GM08714 (cell line): ENCODE measurements around the gene PAIP2B.

Experiments
- H3K4me3 ChIP-seq: fragments of 200-500 bp; sonication (Bioruptor generic); 2 replicates; pipeline ENCODE4 v1.5.1; 2014; ENCODE audit warnings: mild to moderate bottlenecking, low read length, inconsistent platforms
- ZNF274 ChIP-seq: IDR thresholded peaks from 2 replicates; pipeline ENCODE4 v1.6.1; 2012; ENCODE audit warnings: mild to moderate bottlenecking, low read depth, low read length

The PAIP2B gene

DNA sequence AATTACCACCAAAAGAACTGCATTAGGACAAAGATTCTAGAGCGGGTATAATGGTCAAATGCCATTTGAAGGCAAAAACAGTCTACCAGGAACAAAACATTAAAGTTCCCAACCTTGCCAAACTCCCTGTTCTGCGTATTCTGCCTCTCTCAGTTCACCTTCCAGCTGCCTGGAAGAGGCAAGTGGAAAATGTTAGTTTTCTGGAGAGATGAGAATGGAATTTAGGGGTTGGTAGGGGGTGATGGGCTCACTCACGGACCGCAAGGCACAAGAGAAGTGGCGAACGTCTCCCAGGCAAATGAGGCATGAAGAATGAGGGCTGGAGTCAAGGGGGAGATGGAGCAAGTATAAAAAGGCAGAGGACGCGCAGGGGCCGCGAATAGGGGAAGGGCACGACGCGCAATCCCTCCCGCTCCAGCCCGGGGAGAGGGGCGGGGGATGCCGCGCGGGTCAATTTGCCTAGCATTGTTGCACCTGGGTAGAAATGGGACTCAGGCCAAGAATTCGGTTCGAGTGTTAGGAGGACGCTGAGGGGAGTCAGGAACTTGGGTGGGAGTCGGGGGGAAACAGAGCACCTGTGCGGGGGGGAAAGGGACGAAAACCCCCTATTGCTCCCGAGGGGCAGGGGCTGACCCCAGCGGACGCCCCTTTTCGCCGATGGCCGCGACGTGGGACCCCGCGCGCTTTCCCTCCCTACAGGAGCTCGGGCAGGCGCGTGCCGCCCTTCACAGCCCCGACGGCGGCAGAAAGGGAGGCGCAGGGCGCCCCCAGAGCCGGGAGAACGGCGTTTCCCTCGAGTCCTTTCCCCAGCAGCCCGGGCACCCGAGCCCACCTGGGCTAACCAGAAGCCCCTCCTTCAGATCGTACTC is 573 bp downstream of the PAIP2B start:
- H3K4me3 ChIP-seq, result peak overlapping the region; percentile 73
- no peak for TF ChIP-seq ZNF274

DNA sequence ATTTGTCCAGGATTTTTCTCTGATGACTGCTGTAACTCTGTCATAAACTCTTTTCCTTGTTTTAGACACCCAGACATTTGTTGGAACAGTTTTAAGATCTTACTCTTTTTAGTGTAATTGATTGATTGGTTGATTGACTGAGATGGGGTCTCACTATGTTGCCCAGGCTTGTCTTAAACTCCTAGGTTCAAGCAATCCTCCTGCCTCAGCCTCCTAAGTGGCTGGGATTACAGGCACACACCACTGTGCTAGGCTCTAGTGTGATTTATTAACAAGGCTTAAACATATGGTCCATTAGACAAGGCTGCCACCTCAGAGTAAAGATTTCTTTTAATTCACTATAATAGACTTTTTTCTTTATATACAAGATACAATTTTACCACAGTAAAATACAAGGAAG is 2.0 kb downstream of the PAIP2B start:
- H3K4me3 ChIP-seq, result no peak overlapping the region
- TF ChIP-seq ZNF274, result no peak

DNA sequence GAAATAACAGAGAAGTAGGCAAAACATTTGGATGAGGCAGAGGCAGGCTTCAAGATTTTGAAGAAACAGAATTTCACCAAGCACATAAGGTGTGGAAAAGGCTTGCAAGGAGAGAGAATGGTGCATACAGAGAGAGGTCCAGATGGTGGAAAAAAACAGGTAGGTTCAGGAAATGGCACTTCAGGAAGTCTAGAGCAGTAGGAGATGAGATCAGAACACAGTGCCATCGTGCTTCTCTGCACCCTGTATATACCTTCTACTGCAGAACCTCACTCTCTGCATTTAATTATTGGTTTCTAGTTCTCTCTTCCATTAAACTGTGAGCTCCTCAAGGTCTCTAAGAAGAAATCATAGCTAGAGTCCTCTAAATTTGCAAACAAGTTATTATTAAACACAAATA is 2.4 kb downstream of the PAIP2B start:
- no peak for TF ChIP-seq ZNF274
- H3K4me3 ChIP-seq, result no peak overlapping the region

DNA sequence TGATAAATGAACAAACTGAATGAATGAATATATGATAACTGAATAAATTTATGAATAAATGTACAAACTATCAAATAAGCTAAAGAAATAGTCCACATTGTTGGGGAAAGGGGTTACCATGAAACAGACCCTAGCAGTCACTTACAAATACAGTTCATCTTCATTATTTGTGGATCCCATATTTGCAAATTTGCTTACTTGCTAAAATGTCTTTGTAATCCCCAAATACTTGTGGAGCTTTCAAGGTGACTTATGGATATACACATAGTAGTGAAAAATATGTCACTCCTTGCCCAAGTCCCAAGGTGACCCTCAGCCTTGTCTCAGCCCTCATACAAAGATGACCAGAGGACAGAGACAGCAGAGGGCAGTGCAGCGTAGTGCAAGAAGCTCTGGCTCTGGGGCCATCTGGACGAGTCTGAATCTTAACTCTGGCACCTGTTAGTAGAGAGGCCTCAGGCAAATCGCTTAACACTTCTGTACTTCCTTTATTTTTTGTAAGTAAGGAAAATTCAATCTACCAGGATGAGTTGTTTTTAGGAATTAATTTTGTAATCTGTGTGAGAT is 3.1 kb downstream of the PAIP2B start:
- no peak overlapping the region for H3K4me3 ChIP-seq
- no peak for TF ChIP-seq ZNF274

DNA sequence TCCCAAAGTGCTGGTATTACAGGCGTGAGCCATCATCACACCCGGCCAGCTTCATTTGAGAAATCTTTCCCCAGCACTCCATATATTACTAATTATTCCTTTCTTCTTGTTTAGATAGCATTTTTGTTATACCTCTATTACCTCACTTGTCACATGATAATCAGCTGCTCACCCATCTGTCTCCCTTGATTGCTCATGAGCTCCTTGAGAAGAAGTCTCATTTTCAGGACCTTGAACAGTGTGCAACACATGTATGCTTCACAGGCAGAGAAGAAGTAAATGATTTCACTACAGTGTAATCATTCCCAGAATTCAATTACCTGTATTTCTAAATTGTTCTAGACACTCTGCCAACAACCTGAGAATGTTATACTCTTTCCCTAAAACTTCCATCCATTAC is 6.2 kb downstream of the PAIP2B start:
- H3K4me3 ChIP-seq, result no peak overlapping the region
- no peak for TF ChIP-seq ZNF274

DNA sequence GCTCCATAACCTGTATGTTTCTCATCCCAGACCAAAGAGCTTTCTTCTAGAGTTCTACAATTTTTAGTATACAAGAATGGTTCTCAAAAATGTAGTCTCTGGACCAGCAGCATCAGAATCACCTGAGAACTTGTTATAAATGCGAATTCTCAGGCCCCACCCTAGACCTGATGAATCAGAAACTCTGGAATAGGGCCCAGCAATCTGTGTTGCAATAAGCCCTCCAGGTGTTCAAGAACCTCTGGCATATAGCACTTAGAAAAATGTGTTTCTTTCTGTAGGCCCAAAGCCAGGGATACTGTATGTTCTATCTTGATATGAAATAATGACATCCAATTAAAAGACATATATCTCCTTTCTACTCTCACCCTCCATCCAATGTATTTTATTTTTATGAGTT is 10.4 kb downstream of the PAIP2B start:
- TF ChIP-seq ZNF274, result no peak
- no peak overlapping the region for H3K4me3 ChIP-seq

DNA sequence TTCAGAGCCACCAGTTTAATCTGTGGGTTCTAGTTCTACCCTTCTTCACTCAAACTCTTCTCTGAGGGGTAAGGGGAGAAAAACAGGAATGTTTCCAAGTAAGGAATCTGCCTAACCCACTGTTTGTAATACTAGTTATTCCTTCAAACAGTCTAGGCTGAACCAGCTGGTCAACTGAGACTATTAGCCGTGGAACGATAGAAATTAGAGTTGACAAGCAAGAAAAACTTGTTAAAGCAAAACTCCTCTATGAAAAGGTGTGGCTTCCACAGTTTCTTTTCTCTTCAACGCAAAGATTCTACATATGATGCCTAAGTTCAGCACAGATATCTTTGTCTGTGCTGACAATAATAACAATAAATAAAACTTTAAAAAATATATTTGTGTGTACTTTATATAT is 11.5 kb downstream of the PAIP2B start:
- H3K4me3 ChIP-seq, result no peak overlapping the region
- no peak for TF ChIP-seq ZNF274

DNA sequence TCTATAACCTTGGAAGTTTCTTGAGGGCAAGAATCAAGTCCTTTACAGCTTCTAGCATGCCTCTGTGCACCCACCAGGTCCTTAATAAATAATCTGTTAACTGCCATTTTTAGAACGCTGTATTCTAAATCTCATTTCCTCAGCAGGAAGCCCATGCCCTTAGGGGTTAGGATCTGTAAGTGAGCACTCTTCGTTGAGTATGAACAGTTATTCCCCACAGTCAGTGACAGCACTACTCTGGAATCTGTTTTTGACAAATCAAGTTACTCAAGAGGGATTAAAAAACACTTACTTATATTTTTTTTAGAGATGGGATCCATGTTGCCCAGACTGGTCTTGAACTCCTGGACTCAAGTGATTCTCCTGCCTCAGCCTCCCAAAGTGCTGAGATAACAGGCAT is 14.6 kb downstream of the PAIP2B start:
- H3K4me3 ChIP-seq, result no peak overlapping the region
- TF ChIP-seq ZNF274, result no peak

DNA sequence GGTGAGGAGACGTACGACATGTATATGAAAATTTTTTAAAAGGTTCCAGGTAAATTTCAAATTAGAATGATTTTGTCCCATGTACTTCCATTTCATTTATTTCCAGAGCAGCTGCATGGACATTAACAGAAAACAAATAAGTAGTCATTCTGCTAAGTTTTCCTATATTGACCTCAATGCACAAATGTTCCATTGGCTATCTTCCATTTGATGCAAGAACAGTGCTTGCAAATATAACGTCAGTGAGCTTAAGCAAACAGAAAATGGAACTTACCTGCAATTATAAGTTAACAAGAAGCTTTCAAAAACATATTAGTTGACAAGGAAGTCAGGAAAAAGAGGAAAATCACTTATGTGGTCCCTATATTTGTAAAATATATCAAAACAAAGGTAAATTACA is 16.6 kb downstream of the PAIP2B start:
- no peak overlapping the region for H3K4me3 ChIP-seq
- no peak for TF ChIP-seq ZNF274

DNA sequence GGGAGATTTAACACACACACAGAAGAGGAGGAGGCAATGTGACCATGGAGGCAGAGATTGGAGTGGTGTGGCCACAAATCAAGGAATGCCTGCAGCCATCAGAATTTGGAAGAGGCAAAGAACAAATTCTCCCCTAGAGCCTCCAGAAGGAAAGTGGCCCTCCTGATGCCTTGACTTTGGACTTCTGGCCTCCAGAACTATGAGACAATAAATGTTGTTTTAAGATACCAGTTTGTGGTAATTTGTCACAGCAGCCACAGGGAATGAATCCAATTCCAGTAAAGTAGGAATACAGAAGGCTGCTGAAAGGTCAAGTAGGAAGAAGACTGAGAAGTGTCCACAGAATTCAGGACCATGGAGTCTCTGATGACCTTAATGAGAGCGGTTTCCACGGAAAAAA is 18.1 kb downstream of the PAIP2B start:
- TF ChIP-seq ZNF274, result no peak
- no peak overlapping the region for H3K4me3 ChIP-seq

DNA sequence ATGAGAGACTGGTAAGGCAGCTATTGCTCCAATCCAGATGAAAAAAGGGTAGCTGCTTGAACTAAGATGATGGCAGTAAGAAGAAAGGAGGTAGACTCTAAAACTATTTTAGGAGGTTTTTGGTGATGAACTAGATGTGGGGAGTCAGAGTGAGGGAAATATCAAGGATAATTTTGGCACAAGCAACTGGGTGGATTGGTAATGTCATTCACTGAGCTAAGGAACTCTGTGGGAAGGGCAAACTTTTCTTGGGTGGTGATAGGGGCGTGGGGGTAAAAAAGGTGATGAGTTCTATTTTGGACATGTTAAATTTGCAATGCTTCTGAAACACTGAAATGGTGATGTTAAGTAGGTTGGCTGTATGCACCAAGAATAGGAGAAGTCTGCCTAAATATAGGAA is 19.3 kb downstream of the PAIP2B start:
- H3K4me3 ChIP-seq, result no peak overlapping the region
- TF ChIP-seq ZNF274, result no peak

DNA sequence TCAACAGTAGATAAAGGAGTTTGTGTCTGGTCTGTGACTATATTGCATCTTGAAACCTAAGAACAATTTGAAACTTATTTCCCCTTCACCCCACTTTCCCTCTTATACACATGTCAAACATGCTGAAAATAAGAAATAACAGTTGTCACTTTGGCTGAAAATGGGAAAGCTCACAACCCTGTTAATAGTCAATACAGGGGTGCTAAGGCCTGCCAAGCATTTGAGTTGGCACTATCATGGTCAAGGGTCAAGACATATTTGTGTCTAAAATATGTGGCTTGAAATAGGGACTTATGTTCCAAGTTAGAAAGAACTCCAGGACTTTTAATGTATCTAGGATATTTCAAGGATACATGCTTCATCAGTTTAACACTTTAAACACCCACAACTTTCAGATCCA is 20.6 kb downstream of the PAIP2B start:
- TF ChIP-seq ZNF274, result no peak
- no peak overlapping the region for H3K4me3 ChIP-seq

DNA sequence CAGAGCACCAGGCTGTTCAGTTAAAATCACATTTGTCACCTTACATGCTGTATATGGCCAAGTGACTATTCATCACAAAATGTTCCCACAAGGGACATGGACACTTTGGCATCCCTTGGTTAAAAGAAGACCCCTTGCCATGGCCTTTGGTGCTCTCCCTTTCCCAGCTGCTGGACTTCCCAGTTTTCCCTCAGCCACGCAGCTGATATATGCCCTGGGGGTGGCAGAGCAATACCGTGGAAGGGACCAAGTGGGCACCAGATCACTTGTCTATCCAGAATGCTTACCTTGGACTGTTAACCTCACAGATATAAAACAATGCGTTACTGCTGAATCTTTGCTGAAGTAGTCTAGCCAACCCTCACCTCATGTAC is 35.3 kb downstream of the PAIP2B start:
- no peak for TF ChIP-seq ZNF274

DNA sequence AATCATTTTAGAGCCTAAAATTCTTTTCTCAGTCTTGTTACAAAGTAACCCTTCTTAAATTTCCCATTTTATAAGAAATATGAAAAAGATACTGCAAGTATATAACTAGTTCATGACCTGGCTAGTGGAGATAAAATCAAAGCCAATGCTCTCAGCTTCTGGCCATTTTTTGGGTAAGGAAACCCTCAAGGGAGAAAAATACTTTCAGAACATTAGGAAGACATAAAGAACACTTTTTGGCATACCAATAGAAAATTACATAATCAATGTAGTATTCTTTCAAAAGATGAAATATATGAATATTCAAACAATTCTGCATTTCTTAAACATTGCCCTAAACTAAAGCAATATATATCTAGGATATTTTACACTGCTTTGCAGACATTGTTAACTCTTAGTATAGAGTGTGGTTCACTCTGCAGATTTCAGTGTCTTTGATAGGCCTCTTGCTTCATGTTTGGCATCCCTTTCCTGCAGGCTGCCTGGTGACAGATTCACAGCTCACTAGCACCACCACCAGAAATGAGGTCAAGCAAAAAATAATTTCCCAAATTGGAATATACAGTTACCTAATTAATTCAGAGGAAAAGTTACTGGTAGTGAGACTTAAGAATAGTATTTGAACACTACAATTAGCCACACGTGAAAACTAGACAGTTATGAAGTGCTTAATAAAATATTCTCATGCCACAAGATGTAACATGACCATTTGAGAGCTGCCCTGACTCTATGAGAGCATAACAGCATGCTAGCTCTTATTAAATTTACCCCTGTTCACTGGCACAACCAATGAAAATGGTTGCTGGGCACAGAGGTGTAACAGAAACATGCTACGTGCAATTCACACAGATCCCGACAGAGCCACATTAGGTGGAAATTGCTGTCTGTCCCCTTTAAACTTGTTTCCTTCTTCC is 36.0 kb downstream of the PAIP2B start:
- TF ChIP-seq ZNF274, result no peak
- H3K4me3 ChIP-seq, result no peak overlapping the region

More for the DNA sequence above, 35.3 kb downstream of the PAIP2B start:
- H3K4me3 ChIP-seq, result no peak overlapping the region

DNA sequence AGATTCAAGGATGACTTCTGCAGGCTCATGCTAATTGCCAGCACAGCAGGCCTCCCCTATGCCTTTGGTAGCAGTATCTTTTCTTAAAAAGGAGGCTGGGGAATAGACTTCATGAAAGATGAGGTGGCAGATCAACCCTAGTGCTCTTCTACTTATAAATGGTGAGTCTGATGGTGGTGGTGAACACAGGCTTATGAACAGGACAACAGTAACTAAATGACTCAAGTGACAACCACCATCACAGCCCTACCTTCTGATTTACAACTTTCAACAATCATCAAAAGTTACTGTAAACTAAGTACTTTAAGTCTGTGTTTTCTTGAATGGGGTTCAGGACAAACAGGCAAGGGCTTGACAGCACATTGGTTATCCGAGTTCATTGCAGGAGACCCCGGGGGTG is 39.3 kb downstream of the PAIP2B start:
- no peak for TF ChIP-seq ZNF274
- no peak overlapping the region for H3K4me3 ChIP-seq
